OCI-M2 (cell line): ENCODE measurements around the gene SSU72.
"Not testable (repeated sequence)": the region's sequence is repeated elsewhere in the genome, so short reads cannot be mapped to it uniquely, and the experiment has no call there.

ENCODE experiments used
- DNase-seq: peaks from one replicate; lab custom pipeline; 2025; ENCODE audit not compliant: unreplicated experiment; lab: John Stamatoyannopoulos, UW

Gene SSU72

DNA sequence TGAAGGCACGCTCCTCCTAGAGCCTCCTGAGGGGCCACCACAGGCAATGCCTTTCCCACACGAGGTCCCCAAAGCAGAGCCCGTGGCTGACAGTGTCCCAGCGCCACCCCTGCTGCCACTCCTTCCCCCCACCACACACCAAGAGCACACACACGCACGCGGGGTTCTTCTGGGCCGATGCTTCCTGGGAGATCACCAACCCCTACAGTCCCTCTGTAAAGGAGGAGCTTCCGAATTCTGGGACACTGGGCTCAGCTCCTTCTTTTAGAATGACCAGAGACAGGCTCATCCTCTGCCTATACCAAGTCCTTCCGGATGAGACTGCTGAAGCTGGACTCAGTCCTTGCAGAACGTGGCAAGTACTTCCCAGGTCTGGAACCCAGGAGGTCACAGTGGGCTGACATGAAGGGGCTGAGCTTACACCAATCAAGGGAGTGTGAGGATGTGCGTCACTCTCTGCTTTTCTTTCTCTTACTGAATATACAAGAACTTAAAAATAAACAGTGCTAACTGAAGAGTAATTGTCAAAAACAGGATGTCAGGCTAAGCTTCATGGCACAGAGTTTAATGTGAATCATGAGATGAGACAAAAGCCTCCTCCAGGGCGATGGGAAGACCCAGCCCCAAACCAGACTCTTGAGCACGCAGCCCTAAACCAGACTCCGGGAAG is 12.7 kb downstream of the SSU72 start:
- DNase-seq = no peak

GRCh38 chr1:1560178-1560577 is 14.5 kb downstream of the SSU72 start:
- DNase-seq = no peak

DNA sequence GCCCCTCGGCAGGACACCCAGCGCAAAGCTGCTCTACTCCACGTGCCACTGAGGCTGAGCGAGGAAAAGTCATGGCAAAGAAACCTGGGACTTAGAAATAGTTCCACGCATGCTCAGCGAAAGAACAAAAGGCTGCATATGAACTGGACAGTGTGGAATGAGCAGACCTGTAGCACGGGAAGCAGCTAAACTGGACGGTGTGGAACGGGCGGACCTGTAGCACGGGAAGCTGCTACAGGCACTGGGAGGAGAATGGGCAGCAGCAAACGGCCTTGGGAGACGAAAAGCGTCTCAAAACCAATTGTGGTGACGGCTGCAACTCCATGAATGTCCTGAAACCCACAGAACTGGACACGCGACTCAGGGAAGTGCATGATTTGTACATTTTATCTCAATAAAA is 15.6 kb downstream of the SSU72 start:
- DNase-seq = no peak

DNA sequence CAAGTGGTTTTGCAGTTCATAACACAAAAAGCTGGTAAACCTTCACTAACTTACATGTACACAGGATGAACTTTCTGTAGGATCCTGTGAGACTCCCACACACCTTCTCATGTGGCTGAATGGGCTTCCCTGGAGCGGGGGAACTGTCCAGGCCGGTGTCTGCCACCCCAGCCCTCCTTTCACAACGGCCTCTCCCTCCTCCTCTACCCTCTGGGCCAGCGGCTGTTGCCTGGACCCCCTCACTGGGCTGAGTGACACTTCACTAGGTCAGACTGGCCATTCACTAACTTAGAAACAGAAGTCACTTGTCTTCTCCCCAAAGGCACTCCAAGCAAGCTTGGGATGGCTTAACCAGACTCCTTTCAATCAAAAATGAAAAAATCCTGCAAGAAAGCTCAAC is 16.1 kb downstream of the SSU72 start:
- DNase-seq = no peak

DNA sequence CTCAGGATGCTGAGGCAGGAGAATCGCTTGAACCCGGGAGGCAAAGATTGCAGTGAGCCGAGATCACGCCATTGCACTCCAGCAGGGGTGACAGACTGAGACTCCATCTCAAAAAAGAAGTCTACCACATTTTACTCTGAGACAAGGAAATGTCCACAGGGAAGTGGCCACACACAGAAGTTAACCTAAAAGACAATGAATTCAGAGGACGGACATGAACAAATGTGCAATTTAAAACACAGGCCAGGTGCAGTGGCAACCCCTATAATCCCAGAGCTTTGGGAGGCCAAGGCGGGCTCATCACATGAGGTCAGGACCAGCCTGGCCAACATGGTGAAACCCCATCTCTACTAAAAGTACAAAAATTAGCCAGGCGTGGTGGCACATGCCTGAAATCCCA is 17.0 kb downstream of the SSU72 start:
- DNase-seq = not testable (repeated sequence)

- DNase-seq = not testable (repeated sequence)
These were observed 17.7 kb downstream of the SSU72 start for GRCh38 chr1:1556961-1557360.

GRCh38 chr1:1556505-1556904 is 18.2 kb downstream of the SSU72 start:
- no peak for DNase-seq

- no peak for DNase-seq
These were observed 19.4 kb downstream of the SSU72 start for GRCh38 chr1:1554926-1555915.

DNA sequence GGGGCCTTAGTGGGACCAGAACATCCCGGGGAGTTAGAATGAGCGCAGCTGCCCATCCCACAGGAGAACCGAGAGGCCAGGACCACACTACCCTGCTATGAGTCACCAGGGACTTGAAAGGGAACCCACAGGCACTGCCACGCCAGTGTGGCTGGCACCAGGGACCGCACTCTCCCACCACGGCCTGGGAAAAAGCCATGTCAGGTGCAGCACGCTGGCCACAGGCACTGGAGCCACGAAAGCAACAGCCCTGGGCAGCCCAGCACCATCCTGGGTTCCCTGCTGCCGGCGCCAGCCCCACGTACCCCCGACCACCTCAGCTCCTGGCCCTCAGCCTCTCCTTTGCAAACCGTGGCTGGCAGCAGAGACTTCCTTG is 20.1 kb downstream of the SSU72 start:
- no peak for DNase-seq

DNA sequence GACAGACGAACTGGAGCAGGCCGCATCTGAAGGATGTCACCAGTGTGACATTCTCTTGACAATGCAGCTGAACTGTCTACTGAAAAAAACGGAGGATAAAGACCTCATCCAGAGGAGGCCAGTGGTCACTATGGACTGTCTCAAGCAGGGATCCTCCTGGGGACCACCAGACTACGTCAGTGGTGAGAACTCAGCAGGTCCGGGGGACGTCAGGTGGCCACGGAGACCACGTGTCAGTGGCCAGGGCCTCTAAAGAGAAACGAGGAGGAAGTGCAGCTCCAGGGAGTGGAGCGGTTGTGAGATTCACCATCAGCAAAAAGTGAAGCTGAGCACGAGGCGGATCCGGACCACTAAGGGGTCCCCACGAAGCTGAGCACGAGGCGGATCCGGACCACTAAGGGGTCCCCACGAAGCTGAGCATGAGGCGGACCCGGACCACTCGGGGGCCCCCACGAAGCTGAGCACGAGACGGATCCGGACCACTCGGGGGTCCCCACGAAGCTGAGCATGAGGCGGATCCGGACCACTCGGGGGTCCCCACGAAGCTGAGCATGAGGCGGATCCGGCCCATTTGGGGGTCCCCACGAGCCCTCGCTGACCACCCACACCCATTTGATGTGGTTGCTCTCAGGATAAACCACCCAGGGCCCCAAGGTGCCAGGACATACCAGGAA is 20.7 kb downstream of the SSU72 start:
- no peak for DNase-seq

DNA sequence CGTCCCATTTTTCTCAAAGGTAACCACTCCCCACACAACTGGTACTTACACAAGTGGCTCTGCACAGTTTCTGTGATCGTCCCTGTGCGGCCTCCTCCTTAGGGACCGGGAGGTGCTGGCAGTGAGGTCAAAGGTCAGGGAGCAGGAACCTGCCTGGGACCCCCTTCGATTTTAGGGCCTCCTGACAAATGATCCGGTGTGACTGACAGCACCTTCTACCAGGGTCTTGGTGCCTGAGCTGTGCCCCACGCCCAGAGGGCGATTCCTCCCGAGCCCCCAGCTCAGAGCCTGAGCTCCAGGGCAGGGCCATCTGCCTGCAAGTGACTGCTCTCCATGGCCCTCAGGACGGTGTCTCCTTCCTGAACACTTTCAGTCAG is 22.4 kb downstream of the SSU72 start:
- no peak for DNase-seq

DNA sequence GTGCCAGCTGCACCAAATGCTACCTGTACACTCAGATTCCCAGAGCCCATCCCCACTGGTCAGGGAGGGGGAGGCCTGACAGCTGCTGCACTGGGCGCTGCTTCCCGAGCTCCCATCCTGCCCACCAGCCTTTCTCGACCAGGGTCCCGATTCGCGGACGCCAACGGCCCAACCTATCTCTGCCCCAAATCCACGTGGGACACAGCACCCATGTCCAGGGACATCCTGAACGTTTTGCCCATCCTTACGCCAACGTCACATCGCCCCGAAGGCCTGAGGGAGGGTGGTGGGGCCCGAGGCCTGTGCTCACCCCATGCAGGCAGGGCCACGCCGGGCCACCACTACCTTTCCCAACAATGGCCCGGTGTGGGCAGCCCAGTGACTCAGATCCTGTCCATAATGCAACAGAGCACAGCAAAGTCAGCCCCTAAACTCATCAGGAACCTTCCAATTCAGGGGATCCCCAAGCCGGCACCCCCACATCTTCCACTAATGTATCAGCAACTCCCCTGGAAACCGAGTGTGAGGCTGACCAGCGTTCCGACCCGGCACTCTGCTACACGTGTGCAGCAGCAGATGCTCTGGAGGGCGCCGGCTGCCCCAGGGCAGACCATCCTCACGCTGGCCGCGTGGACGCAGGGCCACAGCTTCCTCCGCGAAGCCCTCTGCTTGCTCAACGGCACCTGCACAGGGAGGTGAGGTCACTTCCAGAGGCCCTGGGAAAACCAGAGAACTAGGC is 23.0 kb downstream of the SSU72 start:
- DNase-seq = no peak

DNA sequence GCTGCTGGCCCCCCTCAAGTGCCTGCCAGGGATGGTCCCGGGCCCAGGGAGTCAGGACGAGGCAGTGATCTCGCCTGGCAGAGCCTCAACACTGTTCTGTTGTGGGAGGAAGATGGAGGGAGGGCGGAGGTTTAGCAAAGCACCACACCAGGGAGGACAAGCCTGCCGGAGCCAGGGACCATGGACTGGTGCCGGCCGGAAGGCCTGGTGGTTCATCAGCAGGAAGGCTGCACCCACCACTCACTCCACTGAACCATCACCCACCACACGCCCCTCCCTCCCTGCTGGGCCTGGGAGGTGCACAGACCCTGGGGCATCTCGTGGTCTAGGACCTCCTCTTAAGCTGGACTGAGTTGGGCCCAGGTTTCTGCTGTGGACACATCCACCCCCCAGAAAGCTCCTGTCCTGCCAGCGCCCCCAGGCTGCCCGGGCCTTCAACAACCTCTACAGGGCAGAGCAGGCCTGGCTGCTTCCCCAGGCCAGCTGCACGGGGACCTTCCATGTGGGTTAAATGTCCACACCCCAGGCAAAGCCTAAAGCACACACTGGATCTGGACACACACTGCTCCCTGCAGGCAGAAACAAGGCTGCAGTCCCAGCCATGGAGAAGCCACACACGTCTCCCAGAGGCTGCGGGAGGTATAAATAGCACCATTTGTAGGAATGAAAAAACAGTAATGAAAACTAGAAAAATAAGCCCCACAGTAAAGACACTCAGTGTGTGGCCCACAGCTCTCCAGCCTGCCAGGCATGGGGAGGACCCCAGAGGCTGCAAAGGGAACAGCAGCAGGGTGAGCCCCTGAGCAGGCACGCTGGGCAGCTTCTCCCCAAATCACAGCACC is 23.9 kb downstream of the SSU72 start:
- DNase-seq = no peak

- no peak for DNase-seq
These were observed 24.6 kb downstream of the SSU72 start for GRCh38 chr1:1550087-1550486.

DNA sequence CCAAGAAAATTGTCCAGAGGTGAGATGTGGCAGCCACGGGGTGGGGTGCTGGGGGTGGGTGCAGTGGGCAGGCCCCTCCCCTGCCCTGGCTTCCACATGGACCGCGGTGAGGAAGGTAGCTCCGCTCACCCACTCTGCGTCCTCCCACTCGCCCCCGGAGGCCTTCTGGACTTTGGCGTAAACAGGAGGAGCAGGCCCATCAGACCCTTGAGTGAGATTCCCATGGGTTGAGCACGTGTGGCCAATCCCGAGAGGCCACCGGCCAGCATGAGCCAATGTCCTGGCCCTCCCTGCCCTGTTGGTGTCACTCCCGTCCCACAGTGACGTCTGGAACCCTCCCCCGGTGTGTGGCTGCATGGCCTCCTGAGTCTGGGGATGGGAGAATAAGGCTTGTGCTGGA is 26.1 kb downstream of the SSU72 start:
- no peak for DNase-seq

DNA sequence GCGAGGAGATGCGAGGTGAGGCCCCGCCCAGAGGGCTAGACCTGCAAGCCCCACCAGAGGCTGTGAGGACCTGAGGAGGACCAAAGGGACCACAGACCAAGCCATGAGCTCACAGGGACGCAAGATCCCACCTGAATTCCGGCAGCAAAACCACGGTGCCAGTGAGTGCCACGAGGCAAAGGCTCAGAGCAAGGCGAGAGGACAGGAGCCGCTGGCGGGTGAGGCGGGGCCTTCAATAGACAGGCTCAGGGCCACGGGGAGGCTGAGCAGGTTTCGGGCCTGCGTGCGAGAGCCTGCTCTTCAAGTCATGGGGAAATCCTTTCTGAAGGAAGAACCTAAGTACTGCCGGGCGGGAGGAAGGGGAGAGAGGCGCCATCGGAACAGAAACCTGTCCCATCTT is 27.2 kb downstream of the SSU72 start:
- DNase-seq = no peak

DNA sequence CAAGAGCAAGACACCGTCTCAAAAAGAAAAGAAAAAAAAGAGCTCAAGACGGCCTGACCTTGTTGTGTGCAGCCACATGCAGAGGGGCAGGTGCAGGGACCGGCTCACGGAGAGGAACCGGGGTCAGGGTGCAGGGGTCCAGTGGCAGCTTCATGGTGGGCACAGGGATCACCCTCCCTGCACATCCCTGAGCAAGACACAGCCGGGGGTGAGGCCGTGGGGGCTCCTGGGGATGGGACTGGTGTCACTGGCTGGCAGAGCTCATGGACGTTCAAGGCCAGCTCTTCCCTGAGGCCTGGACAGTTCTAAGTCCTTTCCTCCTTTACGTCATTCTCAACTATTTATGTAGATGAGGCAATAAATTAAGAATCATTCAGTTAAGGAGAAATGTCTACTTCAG is 27.7 kb downstream of the SSU72 start:
- no peak for DNase-seq

GRCh38 chr1:1545946-1546737 is 28.5 kb downstream of the SSU72 start:
- no peak for DNase-seq

DNA sequence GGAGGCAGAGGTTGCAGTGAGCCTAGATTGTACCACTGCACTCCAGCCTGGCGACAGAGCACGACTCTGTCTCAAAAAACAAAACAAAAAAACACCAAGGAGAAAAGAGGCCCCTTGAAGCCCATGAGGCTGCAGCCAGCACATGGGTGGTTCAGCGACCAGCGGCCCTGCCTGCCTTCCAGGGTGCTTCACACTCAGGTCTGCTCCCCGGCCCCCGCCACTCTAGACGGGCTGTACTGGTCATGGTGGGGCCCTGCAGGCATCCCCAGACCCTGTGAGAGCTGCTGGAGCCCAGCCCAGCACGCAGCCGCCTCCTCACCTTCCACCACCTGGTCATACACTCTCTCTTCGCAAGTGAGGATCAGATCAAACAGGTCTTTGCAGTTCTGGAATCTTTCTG is 30.1 kb downstream of the SSU72 start:
- no peak for DNase-seq

DNA sequence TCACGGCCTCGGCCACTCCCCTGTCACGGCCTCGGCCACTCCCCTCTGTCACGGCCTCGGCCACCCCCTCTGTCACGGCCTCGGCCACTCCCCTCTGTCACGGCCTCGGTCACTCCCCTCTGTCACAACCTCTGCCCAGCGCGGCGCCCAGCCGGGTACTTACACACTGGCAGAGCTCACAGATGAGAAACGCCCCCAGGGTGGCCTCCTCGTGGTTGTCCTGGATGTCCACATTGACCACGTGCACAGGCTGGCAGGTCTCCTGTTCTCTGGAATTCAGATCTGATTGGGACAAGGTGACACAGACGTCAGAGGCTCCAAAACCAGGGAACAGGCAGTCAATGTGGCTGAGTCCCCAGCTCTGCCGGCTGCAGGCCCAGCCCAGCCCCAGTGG is 31.0 kb downstream of the SSU72 start:
- DNase-seq = no peak
